AML-193 (cell line): ENCODE measurements around the gene NR2E3.
"Not testable (repeated sequence)": the region's sequence is repeated elsewhere in the genome, so short reads cannot be mapped to it uniquely, and the experiment has no call there.

Experiments
- DNase-seq, 2 experiments: peaks; one replicate each; lab custom pipeline; 2025; lab: John Stamatoyannopoulos, UW

The NR2E3 gene

GRCh38 chr15:71815301-71815700, 4.9 kb downstream of the NR2E3 start:
- DNase-seq = no peak

GRCh38 chr15:71817351-71817750, 7.0 kb downstream of the NR2E3 start:
- no peak for DNase-seq

GRCh38 chr15:71820127-71820526, 9.8 kb downstream of the NR2E3 start:
- no peak for DNase-seq

- no peak for DNase-seq
Observed at GRCh38 chr15:71821547-71822129, 11.3 kb downstream of the NR2E3 start.

GRCh38 chr15:71822890-71823630, 12.7 kb downstream of the NR2E3 start:
- no peak for DNase-seq

GRCh38 chr15:71823801-71824200, 13.4 kb downstream of the NR2E3 start:
- no peak for DNase-seq

GRCh38 chr15:71825021-71825730, 14.8 kb downstream of the NR2E3 start:
- no peak for DNase-seq

- DNase-seq = no peak
Observed at GRCh38 chr15:71826196-71826595, 15.8 kb downstream of the NR2E3 start.

- no peak for DNase-seq
Observed at GRCh38 chr15:71830981-71831380, 20.6 kb downstream of the NR2E3 start.

- DNase-seq = no peak
Observed at GRCh38 chr15:71841563-71841962, 31.2 kb downstream of the NR2E3 start.

GRCh38 chr15:71844916-71845315, 34.6 kb downstream of the NR2E3 start:
- no peak for DNase-seq

GRCh38 chr15:71853543-71853942, 43.2 kb downstream of the NR2E3 start:
- no peak for DNase-seq

GRCh38 chr15:71858232-71858631, 47.9 kb downstream of the NR2E3 start:
- not testable (repeated sequence) for DNase-seq
